OCI-LY7 (cell line): ENCODE results near the gene ZC3H12D. TPM values are rescaled to one million over a fixed set of nuclear protein-coding genes. Genes with fewer than 3 reads are reported as not detected.

Experiments used
- BruUV-seq: library from RNA; stranded (reverse); fragments of 400-500 nt; replicated peaks from 2 replicates; lab custom pipeline; 2021; lab: Mats Ljungman, UMichigan
- CTCF ChIA-PET: fragments of 300-600 bp; sonication (Branson Sonifier 250); formaldehyde crosslinking; loops from one replicate; lab custom pipeline; 2022; ENCODE audit warnings: antibody characterized with exemption; ENCODE audit not compliant: unreplicated experiment; lab: Charles Lee
- POLR2A ChIA-PET: fragments of 300-600 bp; sonication (Branson Sonifier 250); formaldehyde crosslinking; loops from one replicate; lab custom pipeline; 2022; ENCODE audit warnings: antibody characterized with exemption; lab: Charles Lee
- DNase-seq: peaks from one replicate; pipeline ENCODE4 v3.0.0-alpha.2; 2015; ENCODE audit warnings: low spot score
- H2AFZ ChIP-seq: fragments of 200-600 bp; sonication (generic), shearing (Covaris generic); 2 replicates; pipeline ENCODE4 v1.6.1; 2014; ENCODE audit warnings: mild to moderate bottlenecking, antibody characterized with exemption, low read length, moderate library complexity
- H3K27ac ChIP-seq: fragments of 200-600 bp; sonication (generic); 2 replicates; pipeline ENCODE4 v1.5.1; 2014; ENCODE audit warnings: mixed run types, low read depth, mild to moderate bottlenecking, moderate library complexity, low read length, inconsistent platforms; ENCODE audit not compliant: poor library complexity, severe bottlenecking
- H3K36me3 ChIP-seq: fragments of 200-600 bp; sonication (generic); 2 replicates; pipeline ENCODE4 v1.6.1; 2014; ENCODE audit warnings: mild to moderate bottlenecking, antibody characterized with exemption, low read length, moderate library complexity, mixed read lengths; ENCODE audit not compliant: insufficient read depth
- H3K4me1 ChIP-seq: fragments of 200-600 bp; sonication (generic); 2 replicates; pipeline ENCODE4 v1.5.1; 2014; ENCODE audit warnings: mild to moderate bottlenecking, low read length; ENCODE audit not compliant: insufficient read depth, poor library complexity, severe bottlenecking
- H3K4me2 ChIP-seq: fragments of 200-600 bp; sonication (generic); 2 replicates; pipeline ENCODE4 v1.6.1; 2014; ENCODE audit warnings: mild to moderate bottlenecking, low read length
- H3K4me3 ChIP-seq: fragments of 200-600 bp; sonication (generic); 2 replicates; pipeline ENCODE4 v1.5.1; 2014; ENCODE audit warnings: mild to moderate bottlenecking, low read depth, low read length; ENCODE audit not compliant: poor library complexity, severe bottlenecking
- H3K79me2 ChIP-seq: fragments of 200-600 bp; sonication (generic); 2 replicates; pipeline ENCODE4 v1.6.1; 2016; ENCODE audit warnings: low read depth, mild to moderate bottlenecking, low read length, moderate library complexity, mixed read lengths; ENCODE audit not compliant: insufficient read depth
- H3K9me2 ChIP-seq: fragments of 200-600 bp; sonication (generic); 2 replicates; pipeline ENCODE4 v1.6.1; 2016; ENCODE audit warnings: mild to moderate bottlenecking, low read length, mixed read lengths; ENCODE audit not compliant: insufficient read depth
- H3K9me3 ChIP-seq: fragments of 200-600 bp; sonication (generic); 2 replicates; pipeline ENCODE4 v1.6.1; 2014; ENCODE audit warnings: mild to moderate bottlenecking, mixed run types, low read length, mixed read lengths
- H4K20me1 ChIP-seq: fragments of 200-600 bp; sonication (generic); 2 replicates; pipeline ENCODE4 v1.6.1; 2014; ENCODE audit warnings: mild to moderate bottlenecking, antibody characterized with exemption, low read length, moderate library complexity, mixed read lengths; ENCODE audit not compliant: insufficient read depth
- CTCF ChIP-seq: fragments of 200-600 bp; sonication (generic); conservative IDR thresholded peaks from 2 replicates; pipeline ENCODE4 v1.5.1; 2014; ENCODE audit warnings: mild to moderate bottlenecking, antibody characterized with exemption, low read length, moderate library complexity, mixed read lengths
- EZH2phosphoT487 ChIP-seq: fragments of 200-600 bp; sonication (generic); IDR thresholded peaks from 2 replicates; pipeline ENCODE4 v1.6.1; 2018; ENCODE audit warnings: low read depth, borderline replicate concordance, mild to moderate bottlenecking, mixed run types, antibody characterized with exemption, low read length, moderate library complexity, mixed read lengths
- intact Hi-C: fragments of 100-400 bp; cut with micrococcal nuclease; formaldehyde crosslinking; loops from one replicate; pipeline ENCODE4 v1.10.0; 2022; ENCODE audit not compliant: unreplicated experiment
- total RNA-seq, 2 experiments: library from RNA; depleted of rRNA in 1 of 2; stranded (reverse); fragments of >200 nt in 1 of 2; shearing (Covaris generic) in 1 of 2; gene quantifications; 2 replicates each; pipeline ENCODE4 v1.2.3, GENCODE V29; 2014 to 2022

The ZC3H12D gene
- total RNA-seq, 2 experiments from 2014 or later, result 12.8 to 22.6 TPM

DNA sequence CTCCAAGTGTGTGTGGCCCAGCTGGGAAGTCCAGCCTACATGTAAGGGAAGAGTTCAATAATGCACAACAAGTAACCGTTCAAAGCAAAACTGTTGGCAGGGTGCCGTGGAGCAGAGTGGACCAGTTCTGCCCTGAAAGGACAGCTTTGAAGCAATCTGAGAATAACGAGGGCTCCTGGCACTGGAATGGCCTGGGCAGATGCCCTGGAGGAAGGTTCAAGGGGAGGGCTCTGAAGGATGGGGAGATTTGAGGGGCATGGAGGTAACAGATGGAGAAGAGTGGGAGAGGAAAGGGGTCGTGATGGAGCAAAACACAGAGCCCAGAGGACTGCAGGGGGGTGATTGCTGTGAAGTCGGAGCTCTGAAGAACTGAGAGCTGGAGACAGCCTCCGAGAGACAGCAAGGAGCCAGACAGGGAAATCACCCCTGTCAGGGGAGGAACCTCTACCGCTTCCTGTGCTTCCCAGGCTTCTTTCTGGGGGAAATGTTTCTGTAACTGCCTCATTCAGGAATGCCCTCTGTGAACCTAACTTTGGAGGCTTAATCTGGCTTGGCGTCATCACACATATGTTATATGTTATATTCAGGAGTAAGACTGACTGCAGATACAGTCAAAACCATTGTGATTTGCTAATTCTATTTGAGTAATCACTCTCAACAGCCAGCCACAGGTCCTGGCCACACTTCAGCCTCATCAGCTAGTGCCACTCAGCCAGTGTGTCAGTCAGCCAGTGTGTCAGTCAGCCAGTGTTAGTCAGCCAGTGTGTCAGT lies 41.2 kb downstream of the ZC3H12D start:
- intact Hi-C loops, result no loop called here
- TF ChIP-seq CTCF, result no peak
- TF ChIP-seq EZH2phosphoT487, result no peak
- no peaks in the 10 kb centered on the region for H3K9me3 ChIP-seq
- ChIA-PET CTCF (no interaction called here), POLR2A (no interaction called here)
- no peaks in the 10 kb centered on the region for H3K4me1 ChIP-seq
- no peak overlapping the region for H3K4me3 ChIP-seq
- no peak for DNase-seq
- H3K4me2 ChIP-seq, result no peak overlapping the region
- H3K36me3 ChIP-seq, result peaks cover 7% of the 10 kb centered on the region
- no peaks in the 10 kb centered on the region for H3K9me2 ChIP-seq
- no peaks in the 10 kb centered on the region for H3K79me2 ChIP-seq
- no peak overlapping the region for H3K27ac ChIP-seq
- no TSS peak for BruUV-seq
- H4K20me1 ChIP-seq, result no peaks in the 10 kb centered on the region
- H2AFZ ChIP-seq, result no peak overlapping the region

GRCh38 chr6:149441740-149442139 lies 43.1 kb downstream of the ZC3H12D start:
- Histone ChIP-seq H3K4me1 (no peaks in the 10 kb centered on the region), H3K4me2 (no peak overlapping the region), H3K9me2 (no peaks in the 10 kb centered on the region), H4K20me1 (no peaks in the 10 kb centered on the region), H2AFZ (no peak overlapping the region), H3K27ac (no peak overlapping the region), H3K79me2 (no peaks in the 10 kb centered on the region), H3K36me3 (peaks cover 3% of the 10 kb centered on the region; the same call in 1 of the 2 replicates), H3K9me3 (no peaks in the 10 kb centered on the region), H3K4me3 (no peak overlapping the region)
- intact Hi-C loops, result no loop called here
- no peak for TF ChIP-seq EZH2phosphoT487
- TF ChIP-seq CTCF, result no peak
- BruUV-seq, result no TSS peak
- no peak for DNase-seq
- CTCF ChIA-PET, result interaction anchor here (1.3 kb wide), 1 partner anchor 9 kb away, joined by 4 read pairs; no protein-coding TSS in a partner anchor
- POLR2A ChIA-PET, result no interaction called here
